ENCODE measurements around the gene IDNK.
"Not testable (repeated sequence)": the region's sequence is repeated elsewhere in the genome, so short reads cannot be mapped to it uniquely, and the experiment has no call there.

IDNK gene

DNA sequence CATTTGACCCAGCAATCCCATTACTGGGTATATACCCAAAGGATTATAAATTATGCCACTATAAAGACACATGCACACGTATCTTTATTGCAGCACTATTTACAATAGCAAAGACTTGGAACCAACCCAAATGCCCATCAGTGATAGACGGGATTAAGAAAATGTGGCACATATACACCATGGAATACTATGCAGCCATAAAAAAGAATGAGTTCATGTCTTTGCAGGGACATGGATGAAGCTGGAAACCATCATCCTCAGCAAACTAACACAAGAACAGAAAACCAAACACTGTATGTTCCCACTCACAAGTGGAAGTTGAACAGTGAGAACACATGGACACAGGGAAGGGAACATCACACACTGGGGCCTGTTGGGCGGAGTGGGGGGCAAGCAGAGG is 9.6 kb upstream of the IDNK start:
- not testable (repeated sequence) for H3K4me3 ChIP-seq (ENCODE audit: low read depth, low read length); H3K36me3 ChIP-seq (ENCODE audit: control insufficient read depth, insufficient read depth, low read length); H3K9me3 ChIP-seq (ENCODE audit: control insufficient read depth, insufficient read depth, low read length); H3K9ac ChIP-seq (ENCODE audit: low read depth, low read length); H3K4me1 ChIP-seq (ENCODE audit: control insufficient read depth, insufficient read depth, low read length); H3K27ac ChIP-seq (ENCODE audit: low read depth, low read length); H3K27me3 ChIP-seq (ENCODE audit: control insufficient read depth, insufficient read depth, low read length)

DNA sequence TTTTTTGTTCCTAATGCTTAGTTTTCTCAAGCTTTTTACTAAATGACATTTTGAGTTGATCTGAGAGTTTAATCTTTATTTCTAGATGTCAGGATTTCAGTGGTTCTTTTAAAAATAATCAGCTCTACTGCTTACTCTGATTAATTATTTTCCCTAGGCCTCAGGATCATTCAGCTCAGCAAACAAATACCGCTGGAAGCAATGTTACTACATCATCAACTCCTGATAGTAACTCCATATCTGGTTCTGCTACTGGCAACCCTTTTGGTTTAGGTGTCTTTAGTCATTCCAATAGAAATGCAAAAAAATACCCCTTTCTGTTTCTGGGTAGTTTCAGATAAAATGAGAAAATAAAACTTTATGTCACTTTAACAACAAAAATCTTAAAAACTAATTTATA is 5.6 kb upstream of the IDNK start:
- no peak overlapping the region for H3K9ac ChIP-seq (ENCODE audit: low read depth, low read length)
- H3K4me3 ChIP-seq (ENCODE audit: low read depth, low read length): no peak overlapping the region
- H3K27me3 ChIP-seq (ENCODE audit: control insufficient read depth, insufficient read depth, low read length): 0 out of 2 replicates have a peak, but pooled peaks cover 2% of the 10 kb centered on the region
- H3K36me3 ChIP-seq (ENCODE audit: control insufficient read depth, insufficient read depth, low read length): no peaks in the 10 kb centered on the region
- H3K27ac ChIP-seq (ENCODE audit: low read depth, low read length): no peak overlapping the region
- H3K9me3 ChIP-seq (ENCODE audit: control insufficient read depth, insufficient read depth, low read length): no peaks in the 10 kb centered on the region
- H3K4me1 ChIP-seq (ENCODE audit: control insufficient read depth, insufficient read depth, low read length): peaks cover 5% of the 10 kb centered on the region

DNA sequence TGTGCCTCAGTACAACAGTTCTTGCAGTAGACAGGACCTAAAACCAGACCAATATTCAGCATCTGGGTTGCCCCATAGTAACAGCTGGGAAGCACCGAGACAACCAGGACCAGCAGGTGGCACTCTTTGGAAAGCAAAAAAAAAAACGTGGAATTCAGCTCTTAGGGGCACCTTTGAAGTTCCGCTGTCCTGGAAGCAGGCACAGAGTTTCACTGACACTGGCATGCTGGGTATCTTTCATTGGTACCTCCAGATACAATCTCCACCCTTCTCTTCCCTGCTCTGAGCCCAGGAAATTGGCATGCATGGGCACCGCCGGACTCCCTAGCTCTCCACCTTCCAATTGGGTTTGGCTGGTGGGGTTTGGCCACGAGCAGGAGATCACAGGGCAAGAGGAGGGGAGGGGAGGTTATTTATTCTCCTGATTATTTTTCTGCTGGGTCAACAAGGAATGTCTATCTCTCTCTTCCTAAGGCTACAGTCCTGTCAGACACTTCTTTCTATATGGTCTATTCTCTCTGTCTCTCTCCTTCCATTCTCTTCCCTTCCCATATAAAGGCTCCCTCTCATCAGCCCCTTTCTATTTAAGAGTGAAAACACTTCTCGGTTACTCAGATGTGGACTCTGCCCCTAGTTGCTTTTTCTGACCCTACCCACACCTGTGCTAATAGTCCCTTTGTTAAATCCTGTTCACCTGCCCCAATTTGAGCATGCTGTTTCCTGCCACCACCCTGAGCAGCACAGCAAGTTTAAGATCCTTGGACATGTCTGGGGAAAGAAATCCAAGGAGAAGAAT is 1.9 kb upstream of the IDNK start:
- no peak overlapping the region for H3K9ac ChIP-seq (ENCODE audit: low read depth, low read length)
- no peak overlapping the region for H3K27ac ChIP-seq (ENCODE audit: low read depth, low read length)
- no peaks in the 10 kb centered on the region for H3K36me3 ChIP-seq (ENCODE audit: control insufficient read depth, insufficient read depth, low read length)
- peaks cover 10% of the 10 kb centered on the region for H3K4me1 ChIP-seq (ENCODE audit: control insufficient read depth, insufficient read depth, low read length)
- H3K9me3 ChIP-seq (ENCODE audit: control insufficient read depth, insufficient read depth, low read length): no peaks in the 10 kb centered on the region
- peak overlapping the region; percentile 27; the same call in 1 of the 2 replicates for H3K4me3 ChIP-seq (ENCODE audit: low read depth, low read length)
- 0 out of 2 replicates have a peak, but pooled peaks cover 2% of the 10 kb centered on the region for H3K27me3 ChIP-seq (ENCODE audit: control insufficient read depth, insufficient read depth, low read length)

DNA sequence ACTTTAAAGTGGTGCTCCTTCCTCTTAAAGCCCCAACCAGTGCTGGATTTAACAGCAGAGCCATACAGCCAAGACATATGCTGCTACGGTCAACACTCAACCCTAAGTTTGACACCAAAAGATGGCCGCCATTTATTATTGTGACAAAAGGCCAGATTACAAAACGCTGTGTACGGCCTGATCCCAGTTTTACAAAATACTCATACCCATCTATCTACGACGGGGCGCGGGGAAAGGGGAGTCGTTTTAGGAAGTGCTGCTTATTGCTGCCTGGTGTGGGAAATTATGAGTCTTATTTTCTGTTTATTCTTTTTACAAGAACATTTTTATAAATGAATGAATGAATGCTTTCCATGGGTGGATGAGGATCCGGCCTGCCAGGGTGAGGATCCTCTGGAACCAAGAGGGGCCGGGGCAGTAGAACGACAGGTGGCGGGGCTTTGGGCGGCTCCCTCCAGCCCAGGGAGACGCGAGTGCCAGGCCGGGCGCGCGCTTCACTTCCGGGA is 457 bp upstream of the IDNK start:
- Histone ChIP-seq H3K27ac (ENCODE audit: low read depth, low read length) (peak overlapping the region; percentile 62), H3K4me1 (ENCODE audit: control insufficient read depth, insufficient read depth, low read length) (peaks cover 10% of the 10 kb centered on the region), H3K27me3 (ENCODE audit: control insufficient read depth, insufficient read depth, low read length) (0 out of 2 replicates have a peak, but pooled peaks cover 2% of the 10 kb centered on the region), H3K4me3 (ENCODE audit: low read depth, low read length) (peak overlapping the region; percentile 86), H3K9ac (ENCODE audit: low read depth, low read length) (peak overlapping the region; percentile 67), H3K36me3 (ENCODE audit: control insufficient read depth, insufficient read depth, low read length) (peaks cover 3% of the 10 kb centered on the region; the same call in 1 of the 2 replicates), H3K9me3 (ENCODE audit: control insufficient read depth, insufficient read depth, low read length) (no peaks in the 10 kb centered on the region)

DNA sequence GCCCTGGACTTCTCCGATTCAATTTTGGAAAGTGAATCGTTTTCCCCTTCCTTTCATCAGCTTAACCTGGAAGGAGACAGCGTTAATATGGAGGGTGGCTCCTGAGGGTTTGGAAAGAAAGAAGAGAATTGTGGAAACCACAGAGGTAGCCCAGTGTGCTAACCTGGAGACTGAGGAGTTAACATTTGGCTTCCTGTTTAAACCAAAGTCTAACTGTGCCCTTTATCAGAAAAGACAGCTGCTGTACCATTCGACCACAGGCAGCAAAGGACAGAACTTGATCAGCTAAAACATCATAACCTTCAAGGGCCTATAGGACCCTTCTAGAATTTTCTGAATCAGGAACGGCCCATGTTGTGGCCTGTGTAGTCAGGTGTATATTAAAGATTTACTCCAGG is 735 bp downstream of the IDNK start:
- no peaks in the 10 kb centered on the region for H3K9me3 ChIP-seq (ENCODE audit: control insufficient read depth, insufficient read depth, low read length)
- peak overlapping the region; percentile 67 for H3K9ac ChIP-seq (ENCODE audit: low read depth, low read length)
- H3K4me1 ChIP-seq (ENCODE audit: control insufficient read depth, insufficient read depth, low read length): peaks cover 10% of the 10 kb centered on the region
- H3K36me3 ChIP-seq (ENCODE audit: control insufficient read depth, insufficient read depth, low read length): peaks cover 3% of the 10 kb centered on the region; the same call in 1 of the 2 replicates
- H3K27me3 ChIP-seq (ENCODE audit: control insufficient read depth, insufficient read depth, low read length): 0 out of 2 replicates have a peak, but pooled peaks cover 2% of the 10 kb centered on the region
- peak overlapping the region; percentile 86 for H3K4me3 ChIP-seq (ENCODE audit: low read depth, low read length)
- peak overlapping the region; percentile 62 for H3K27ac ChIP-seq (ENCODE audit: low read depth, low read length)

DNA sequence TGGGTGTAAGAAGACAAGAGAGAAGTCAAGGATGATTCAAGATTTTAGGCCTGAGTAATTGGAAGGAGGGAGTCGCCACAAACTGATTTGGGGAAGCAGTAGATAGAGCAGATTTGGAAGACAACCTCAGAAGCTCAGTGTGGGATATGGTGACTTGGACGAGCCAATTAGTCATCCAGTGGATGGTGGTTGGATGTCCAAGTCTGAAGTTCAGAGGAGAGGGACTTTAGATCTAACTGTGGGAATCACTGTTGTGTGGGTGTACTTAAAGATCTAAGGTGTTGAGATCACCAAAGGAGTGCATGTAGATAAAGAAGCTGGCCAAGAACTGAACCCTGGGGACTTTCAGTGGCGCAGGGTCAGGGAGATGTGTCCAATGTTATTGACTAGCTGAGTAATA is 2.2 kb downstream of the IDNK start:
- Histone ChIP-seq H3K27ac (ENCODE audit: low read depth, low read length) (no peak overlapping the region), H3K36me3 (ENCODE audit: control insufficient read depth, insufficient read depth, low read length) (peaks cover 3% of the 10 kb centered on the region; the same call in 1 of the 2 replicates), H3K27me3 (ENCODE audit: control insufficient read depth, insufficient read depth, low read length) (0 out of 2 replicates have a peak, but pooled peaks cover 2% of the 10 kb centered on the region), H3K9me3 (ENCODE audit: control insufficient read depth, insufficient read depth, low read length) (no peaks in the 10 kb centered on the region), H3K4me1 (ENCODE audit: control insufficient read depth, insufficient read depth, low read length) (peaks cover 14% of the 10 kb centered on the region), H3K9ac (ENCODE audit: low read depth, low read length) (no peak overlapping the region), H3K4me3 (ENCODE audit: low read depth, low read length) (no peak overlapping the region)

DNA sequence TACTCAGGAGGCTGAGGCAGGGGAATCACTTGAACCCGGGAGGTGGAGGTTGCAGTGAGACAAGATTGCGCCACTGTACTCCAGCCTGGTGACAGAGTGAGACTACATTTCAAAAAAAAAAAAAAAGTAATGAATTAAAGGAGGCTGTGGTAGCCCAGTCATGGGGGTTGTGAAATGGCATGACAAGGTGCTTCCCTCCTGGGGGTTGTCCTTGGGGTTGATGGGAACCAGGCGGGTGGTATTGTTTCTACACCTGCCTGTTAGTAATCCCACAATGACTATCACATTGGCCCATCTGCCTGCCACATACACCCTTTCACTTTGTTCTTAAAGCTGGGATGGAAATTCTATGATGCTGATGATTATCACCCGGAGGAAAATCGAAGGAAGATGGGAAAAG is 5.6 kb downstream of the IDNK start:
- Histone ChIP-seq H3K4me3 (ENCODE audit: low read depth, low read length) (no peak overlapping the region), H3K27me3 (ENCODE audit: control insufficient read depth, insufficient read depth, low read length) (no peaks in the 10 kb centered on the region), H3K27ac (ENCODE audit: low read depth, low read length) (no peak overlapping the region), H3K9ac (ENCODE audit: low read depth, low read length) (no peak overlapping the region), H3K4me1 (ENCODE audit: control insufficient read depth, insufficient read depth, low read length) (peaks cover 21% of the 10 kb centered on the region), H3K36me3 (ENCODE audit: control insufficient read depth, insufficient read depth, low read length) (peaks cover 3% of the 10 kb centered on the region; the same call in 1 of the 2 replicates), H3K9me3 (ENCODE audit: control insufficient read depth, insufficient read depth, low read length) (no peaks in the 10 kb centered on the region)

DNA sequence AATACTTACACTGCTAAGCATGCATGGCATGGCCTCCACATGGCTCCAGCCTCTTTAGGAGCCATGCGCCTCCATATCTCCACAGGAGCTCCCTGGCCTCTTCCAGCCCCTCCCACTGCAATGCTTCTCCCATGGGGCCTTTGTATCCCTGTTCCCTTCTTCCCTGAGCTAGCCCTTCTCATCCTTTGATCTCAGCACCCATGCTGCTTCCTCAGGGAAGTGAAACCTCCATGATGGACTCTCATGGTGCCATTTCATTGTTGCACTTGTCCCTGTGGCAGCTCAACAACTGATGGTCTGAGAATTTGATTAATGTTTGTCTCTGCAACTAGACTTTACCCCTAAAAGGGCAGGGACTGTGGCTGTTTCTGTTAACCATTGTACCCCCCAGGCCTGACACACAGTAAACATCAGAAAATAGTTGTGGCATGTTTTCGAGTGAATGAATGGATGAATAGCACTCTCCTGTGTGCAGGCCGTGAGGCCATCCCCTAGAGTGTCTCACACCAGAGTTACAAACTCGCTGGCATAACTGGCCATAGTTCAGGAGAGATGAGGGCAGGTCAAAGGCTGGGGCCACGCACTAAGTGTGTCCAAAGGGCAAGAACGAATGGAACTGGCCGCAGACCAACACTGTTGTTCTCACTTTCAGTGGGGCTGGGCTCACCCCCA is 6.6 kb downstream of the IDNK start:
- H3K36me3 ChIP-seq (ENCODE audit: control insufficient read depth, insufficient read depth, low read length): peaks cover 3% of the 10 kb centered on the region; the same call in 1 of the 2 replicates
- peaks cover 17% of the 10 kb centered on the region for H3K4me1 ChIP-seq (ENCODE audit: control insufficient read depth, insufficient read depth, low read length)
- H3K4me3 ChIP-seq (ENCODE audit: low read depth, low read length): no peak overlapping the region
- H3K9me3 ChIP-seq (ENCODE audit: control insufficient read depth, insufficient read depth, low read length): no peaks in the 10 kb centered on the region
- H3K27ac ChIP-seq (ENCODE audit: low read depth, low read length): no peak overlapping the region
- no peaks in the 10 kb centered on the region for H3K27me3 ChIP-seq (ENCODE audit: control insufficient read depth, insufficient read depth, low read length)
- no peak overlapping the region for H3K9ac ChIP-seq (ENCODE audit: low read depth, low read length)

DNA sequence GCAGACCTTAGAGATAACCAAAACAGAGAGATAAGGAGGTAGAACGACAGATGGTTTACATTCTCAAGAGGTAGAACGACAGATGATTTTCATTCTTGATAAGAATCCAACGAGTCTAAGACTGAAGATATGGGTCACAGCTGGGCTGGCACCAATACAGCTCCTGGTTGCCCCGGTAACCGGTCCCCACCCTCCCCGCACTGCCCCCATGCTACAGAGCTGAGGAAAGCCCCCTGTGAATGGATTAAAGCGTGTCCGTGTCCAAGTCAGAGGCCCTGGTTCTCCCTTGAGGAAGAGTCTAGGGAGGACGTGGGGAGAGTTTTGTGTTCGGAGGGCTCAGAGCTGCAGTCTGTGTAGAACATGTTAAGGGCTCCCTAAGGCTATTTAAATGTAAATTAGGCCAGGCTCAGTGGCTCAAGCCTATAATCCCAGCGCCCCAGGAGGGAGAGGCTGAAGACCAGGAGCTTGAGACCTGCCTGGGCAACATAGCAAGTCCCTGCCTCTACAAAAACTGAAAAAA is 8.1 kb downstream of the IDNK start:
- Histone ChIP-seq H3K4me3 (ENCODE audit: low read depth, low read length) (no peak overlapping the region), H3K27ac (ENCODE audit: low read depth, low read length) (no peak overlapping the region), H3K27me3 (ENCODE audit: control insufficient read depth, insufficient read depth, low read length) (no peaks in the 10 kb centered on the region), H3K4me1 (ENCODE audit: control insufficient read depth, insufficient read depth, low read length) (peaks cover 17% of the 10 kb centered on the region), H3K36me3 (ENCODE audit: control insufficient read depth, insufficient read depth, low read length) (peaks cover 3% of the 10 kb centered on the region; the same call in 1 of the 2 replicates), H3K9ac (ENCODE audit: low read depth, low read length) (no peak overlapping the region), H3K9me3 (ENCODE audit: control insufficient read depth, insufficient read depth, low read length) (no peaks in the 10 kb centered on the region)

DNA sequence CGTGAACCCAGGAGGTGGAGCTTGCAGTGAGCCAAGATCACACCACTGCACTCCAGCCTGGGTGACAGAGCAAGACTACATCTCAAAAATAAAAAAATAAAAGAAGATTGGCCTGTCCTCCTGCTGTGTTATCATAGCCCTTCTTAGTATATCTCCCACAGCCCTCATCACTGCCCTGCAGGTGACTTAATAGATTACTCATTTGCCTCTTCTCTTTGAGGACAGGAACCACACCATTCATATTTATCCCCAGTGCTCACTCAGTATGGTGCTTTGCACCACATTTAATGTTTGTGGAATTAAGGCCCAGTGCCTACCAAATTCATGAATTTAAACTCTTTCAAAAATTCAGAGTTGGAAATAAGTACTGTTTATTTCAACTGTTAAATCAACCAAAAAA is 10.3 kb downstream of the IDNK start:
- Histone ChIP-seq H3K27me3 (ENCODE audit: control insufficient read depth, insufficient read depth, low read length) (no peaks in the 10 kb centered on the region), H3K36me3 (ENCODE audit: control insufficient read depth, insufficient read depth, low read length) (no peaks in the 10 kb centered on the region), H3K4me3 (ENCODE audit: low read depth, low read length) (no peak overlapping the region), H3K27ac (ENCODE audit: low read depth, low read length) (no peak overlapping the region), H3K4me1 (ENCODE audit: control insufficient read depth, insufficient read depth, low read length) (peaks cover 17% of the 10 kb centered on the region), H3K9me3 (ENCODE audit: control insufficient read depth, insufficient read depth, low read length) (no peaks in the 10 kb centered on the region), H3K9ac (ENCODE audit: low read depth, low read length) (no peak overlapping the region)

DNA sequence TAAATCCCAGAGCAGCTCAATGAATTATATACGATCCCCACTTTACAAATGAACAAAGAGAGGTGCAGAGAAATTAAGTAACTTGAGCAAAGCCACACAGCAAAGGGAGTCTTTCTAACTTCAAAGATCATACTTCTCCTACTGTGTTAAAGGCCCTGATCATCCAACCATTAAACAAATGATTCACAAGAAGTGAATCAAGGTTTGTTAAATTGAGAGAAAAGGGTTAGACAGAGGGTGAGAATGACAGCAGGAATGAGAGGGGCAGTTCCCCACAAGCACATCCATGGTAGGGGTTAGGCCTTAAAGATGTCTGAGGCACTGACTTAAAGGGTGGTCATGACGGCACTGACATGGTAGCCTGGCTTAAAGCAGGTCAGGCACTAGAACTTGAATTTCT is 10.7 kb downstream of the IDNK start:
- Histone ChIP-seq H3K4me1 (ENCODE audit: control insufficient read depth, insufficient read depth, low read length) (peaks cover 17% of the 10 kb centered on the region), H3K36me3 (ENCODE audit: control insufficient read depth, insufficient read depth, low read length) (no peaks in the 10 kb centered on the region), H3K9ac (ENCODE audit: low read depth, low read length) (no peak overlapping the region), H3K27ac (ENCODE audit: low read depth, low read length) (no peak overlapping the region), H3K9me3 (ENCODE audit: control insufficient read depth, insufficient read depth, low read length) (no peaks in the 10 kb centered on the region), H3K4me3 (ENCODE audit: low read depth, low read length) (no peak overlapping the region), H3K27me3 (ENCODE audit: control insufficient read depth, insufficient read depth, low read length) (no peaks in the 10 kb centered on the region)

All from HUES48 (cell line).